Measurements from ENCODE around the gene EGLN2. TPM values are rescaled to one million over a fixed set of nuclear protein-coding genes. Genes with fewer than 3 reads are reported as not detected.

EGLN2 gene
- total RNA-seq (2022) = 135 and 144 TPM in 2 replicates
- percentile 61 among the genes with signal in this experiment for Bru-seq, nascent RNA
- BruChase-seq, experiment 1, labeled RNA remaining after a 2-hour chase = percentile 69 among the genes with signal in this experiment
- percentile 69 among the genes with signal in this experiment for BruChase-seq, experiment 2, labeled RNA remaining after a 6-hour chase
- long read RNA-seq, transcript EGLN2-207 (5 exons, 2,821 nt) = minor isoform, 31 of 335 reads
- long read RNA-seq, transcript EGLN2-201 (6 exons, 2,102 nt) = major isoform, 289 of 335 reads
- long read RNA-seq, partial matches to known transcripts = 4 of 335 reads
- long read RNA-seq, other reads (novel, unspliced or antisense) = 6 of 335 reads

DNA sequence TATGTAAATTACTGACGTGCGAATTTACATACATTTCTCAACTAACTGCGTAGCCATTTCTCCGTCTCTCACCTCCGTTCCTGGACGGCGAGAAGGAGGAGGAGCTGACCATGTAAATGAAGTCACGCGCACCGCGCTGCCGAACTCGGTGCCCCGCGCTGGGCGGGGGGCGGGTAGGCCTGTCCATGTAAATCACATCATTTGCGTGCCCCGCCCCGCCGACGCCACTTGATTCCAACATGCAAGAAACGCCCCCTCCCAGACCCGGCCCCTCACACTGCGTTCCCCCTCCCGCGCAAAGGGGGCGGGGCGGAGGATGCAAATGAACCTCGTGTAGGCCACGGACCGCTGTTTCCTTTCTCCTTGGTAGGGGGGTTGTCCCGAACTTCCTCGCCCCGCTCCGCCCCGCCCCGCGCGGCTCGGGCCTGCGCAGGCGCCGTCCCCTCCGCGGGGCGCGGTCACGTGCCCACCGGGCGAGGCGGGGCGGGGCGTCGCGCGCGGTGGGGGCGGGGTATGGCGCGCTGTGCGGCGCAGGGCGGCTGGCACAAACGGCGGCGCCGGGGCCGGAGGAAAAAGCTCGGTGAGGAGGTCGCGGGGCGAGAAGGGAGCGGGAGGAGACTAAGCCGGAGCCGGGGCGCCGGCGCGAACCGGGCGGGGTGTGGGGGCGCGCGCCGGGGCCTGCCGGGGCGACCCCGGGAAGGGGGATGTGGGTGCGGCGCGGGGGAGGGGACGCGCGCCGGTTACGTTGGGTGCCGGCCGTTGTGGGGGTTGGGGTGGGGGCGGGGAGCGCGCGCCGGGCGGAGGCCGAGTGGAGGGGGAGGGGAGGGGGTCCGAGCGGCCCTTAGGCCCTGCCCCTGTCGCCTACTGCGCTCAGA is at the start of gene EGLN2:
EGLN2 (plus strand) TSS at position 509 of the 875 bp plus-strand sequence. CDS start 1,382 bp downstream, outside the sequence.
- H3K4me3 ChIP-seq (ENCODE audit: low read depth, low read length) = peak within 1 kb of the TSS; percentile 97
- no peaks in the 10 kb centered on the region for H3K27me3 Mint-ChIP-seq (ENCODE audit: insufficient read depth, unreplicated experiment)
- H3K36me3 Mint-ChIP-seq (ENCODE audit: insufficient read depth, unreplicated experiment) = peaks cover 56% of the 10 kb centered on the region
- peak within 1 kb of the TSS; percentile 96 for H3K27ac Mint-ChIP-seq (ENCODE audit: unreplicated experiment)
- peaks cover 11% of the 10 kb centered on the region for H3K4me1 Mint-ChIP-seq (ENCODE audit: low read depth, unreplicated experiment)
- H3K27me3 ChIP-seq (replicated peaks; ENCODE audit: control insufficient read depth, insufficient read depth, low read length) = no peaks in the 10 kb centered on the region
- H3K4me1 ChIP-seq = peaks cover 15% of the 10 kb centered on the region
- no peaks in the 10 kb centered on the region for H3K9me3 ChIP-seq
- ChIA-PET POLR2A (interaction anchor here (0.6 to 2.8 kb wide), 9 partner anchors 9 to 108 kb away, joined by 3 to 39 read pairs (median 3); partner anchors contain the start of genes ACTMAP, COQ8B, ITPKC and RAB4B), CTCF (interaction anchor here (0.5 to 1.9 kb wide), 15 partner anchors 8 to 405 kb away, joined by 3 to 49 read pairs (median 4); partner anchors contain the start of genes ACTMAP, RAB4B and SNRPA)
- H3K9me3 Mint-ChIP-seq (ENCODE audit: unreplicated experiment) = no peaks in the 10 kb centered on the region
- peaks cover 15% of the 10 kb centered on the region for H3K36me3 ChIP-seq (ENCODE audit: control insufficient read depth, insufficient read depth, low read length)
- no TSS peak for BruUV-seq (replicated peaks)
- intact Hi-C loops (cut with micrococcal nuclease; ENCODE audit: unreplicated experiment) = loop anchor here (1.0 to 2.0 kb wide), 5 partner anchors 21 to 466 kb away; partner anchors contain the start of genes ACTMAP, COQ8B, HNRNPUL1 and ITPKC
- TF ChIP-seq, protein P1, sequence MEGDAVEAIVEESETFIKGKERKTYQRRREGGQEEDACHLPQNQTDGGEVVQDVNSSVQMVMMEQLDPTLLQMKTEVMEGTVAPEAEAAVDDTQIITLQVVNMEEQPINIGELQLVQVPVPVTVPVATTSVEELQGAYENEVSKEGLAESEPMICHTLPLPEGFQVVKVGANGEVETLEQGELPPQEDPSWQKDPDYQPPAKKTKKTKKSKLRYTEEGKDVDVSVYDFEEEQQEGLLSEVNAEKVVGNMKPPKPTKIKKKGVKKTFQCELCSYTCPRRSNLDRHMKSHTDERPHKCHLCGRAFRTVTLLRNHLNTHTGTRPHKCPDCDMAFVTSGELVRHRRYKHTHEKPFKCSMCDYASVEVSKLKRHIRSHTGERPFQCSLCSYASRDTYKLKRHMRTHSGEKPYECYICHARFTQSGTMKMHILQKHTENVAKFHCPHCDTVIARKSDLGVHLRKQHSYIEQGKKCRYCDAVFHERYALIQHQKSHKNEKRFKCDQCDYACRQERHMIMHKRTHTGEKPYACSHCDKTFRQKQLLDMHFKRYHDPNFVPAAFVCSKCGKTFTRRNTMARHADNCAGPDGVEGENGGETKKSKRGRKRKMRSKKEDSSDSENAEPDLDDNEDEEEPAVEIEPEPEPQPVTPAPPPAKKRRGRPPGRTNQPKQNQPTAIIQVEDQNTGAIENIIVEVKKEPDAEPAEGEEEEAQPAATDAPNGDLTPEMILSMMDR (IDR thresholded peaks at IDR 0.05; ENCODE audit: insufficient read depth in 1 of 2, low read depth in 1 of 2, low read length in 1 of 2, severe bottlenecking in 1 of 2, unreplicated experiment in 1 of 2) = no peak
- peak; percentile 100 for DNase-seq
- peak within 1 kb of the TSS; percentile 100 for H3K4me3 Mint-ChIP-seq (ENCODE audit: unreplicated experiment)

DNA sequence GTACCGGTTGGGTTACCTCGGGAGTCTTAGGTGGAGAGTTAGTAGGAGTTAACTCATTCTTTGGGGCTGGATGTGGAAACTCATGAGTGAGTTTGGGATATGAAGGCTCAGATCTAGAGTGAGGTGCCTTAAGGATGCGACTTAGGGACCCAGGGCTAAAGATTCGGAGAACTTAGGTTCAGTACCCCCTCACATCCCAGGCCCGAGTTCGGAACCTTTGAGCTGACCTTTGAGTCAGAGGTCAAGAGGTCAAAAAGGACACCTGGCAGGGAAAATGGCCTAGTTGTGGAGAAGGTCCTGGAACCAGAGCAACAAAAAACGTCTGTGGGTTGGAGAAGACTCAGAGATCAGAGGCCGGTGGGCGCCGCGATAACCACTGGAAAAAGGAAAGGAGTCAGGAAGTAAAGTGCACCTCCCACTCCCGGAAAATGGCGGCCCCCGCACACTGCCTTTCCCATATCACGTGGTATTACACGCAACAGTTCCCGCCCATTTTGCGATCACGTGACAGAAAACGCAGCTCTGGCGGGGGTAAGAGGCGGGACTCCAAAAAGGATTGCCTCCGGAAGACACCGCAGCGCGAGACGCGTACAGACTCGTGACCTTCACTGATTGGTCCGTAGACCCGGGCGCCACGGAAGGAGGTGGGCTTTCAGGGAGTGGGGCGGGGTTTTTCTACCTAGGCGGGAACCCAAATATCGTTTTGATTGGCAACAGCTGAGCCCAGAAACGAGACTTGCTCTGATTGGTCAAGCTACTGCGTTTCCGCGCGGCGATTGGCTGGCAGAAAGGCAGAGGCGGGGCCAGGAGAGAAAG is 48.7 kb upstream of the EGLN2 start, which contains the start of gene ACTMAP:
ACTMAP (minus strand) TSS at position 420 of the 816 bp plus-strand sequence. CDS start 674 bp downstream, outside the sequence.
- Histone ChIP-seq H3K4me3 (ENCODE audit: low read depth, low read length) (peak within 1 kb of the TSS; percentile 73), H3K4me1 (peaks cover 28% of the 10 kb centered on the region), H3K27me3 (replicated peaks; ENCODE audit: control insufficient read depth, insufficient read depth, low read length) (no peaks in the 10 kb centered on the region), H3K36me3 (ENCODE audit: control insufficient read depth, insufficient read depth, low read length) (peaks cover under 1% of the 10 kb centered on the region; the same call in 1 of the 2 replicates), H3K9me3 (no peaks in the 10 kb centered on the region)
- intact Hi-C loops (cut with micrococcal nuclease; ENCODE audit: unreplicated experiment) = loop anchor here (1.0 to 10.0 kb wide), 3 partner anchors 48 to 85 kb away; partner anchors contain the start of gene NUMBL
- ChIA-PET CTCF (interaction anchor here (0.6 to 1.9 kb wide), 8 partner anchors 27 to 454 kb away, joined by 3 to 8 read pairs (median 4); partner anchors contain the start of gene EGLN2), POLR2A (interaction anchor here (0.5 to 3.7 kb wide), 26 partner anchors 10 to 1338 kb away, joined by 3 to 147 read pairs (median 5); partner anchors contain the start of genes BLVRB, COQ8B, EGLN2 and ITPKC)
- TSS peak; percentile 83 for BruUV-seq (replicated peaks)
- peaks cover 65% of the 10 kb centered on the region for H3K36me3 Mint-ChIP-seq (ENCODE audit: insufficient read depth, unreplicated experiment)
- peaks cover 27% of the 10 kb centered on the region for H3K4me1 Mint-ChIP-seq (ENCODE audit: low read depth, unreplicated experiment)
- no peaks in the 10 kb centered on the region for H3K27me3 Mint-ChIP-seq (ENCODE audit: insufficient read depth, unreplicated experiment)
- TF ChIP-seq, protein P1 (IDR thresholded peaks at IDR 0.05; ENCODE audit: insufficient read depth in 1 of 2, low read depth in 1 of 2, low read length in 1 of 2, severe bottlenecking in 1 of 2, unreplicated experiment in 1 of 2) = no peak
- no peaks in the 10 kb centered on the region for H3K9me3 Mint-ChIP-seq (ENCODE audit: unreplicated experiment)
- H3K4me3 Mint-ChIP-seq (ENCODE audit: unreplicated experiment) = peak within 1 kb of the TSS; percentile 93
- peak; percentile 100 for DNase-seq
- peak within 1 kb of the TSS; percentile 98 for H3K27ac Mint-ChIP-seq (ENCODE audit: unreplicated experiment)

All from Caco-2 (cell line).